Liver (tissue), 9 donors: Measurements from ENCODE around the gene PIK3R3. TPM values are rescaled to one million over a fixed set of nuclear protein-coding genes. Genes with fewer than 3 reads are reported as not detected.

Experiments
- DNase-seq: peaks from one replicate; pipeline ENCODE4 v3.0.0-alpha.2; 2017; ENCODE audit warnings: low spot score
- H3K27ac ChIP-seq, 2 donors: one replicate each; pipeline ENCODE4 v1.7.0; 2013; ENCODE audit warnings: inconsistent platforms in 2 of 2, low read length in 2 of 2, control low read depth in 1 of 2, low read depth in 1 of 2, mild to moderate bottlenecking in 1 of 2
- H3K27me3 ChIP-seq, 4 donors: one replicate each; pipeline versions ENCODE4 v1.6.1 to v1.7.0; 2013; ENCODE audit warnings: low read length in 3 of 4, inconsistent platforms in 1 of 4, mild to moderate bottlenecking in 1 of 4, moderate library complexity in 1 of 4; ENCODE audit not compliant: control insufficient read depth in 4 of 4, insufficient read depth in 4 of 4
- H3K36me3 ChIP-seq, 4 donors: one replicate each; pipeline versions ENCODE4 v1.6.1 to v1.7.0; 2013; ENCODE audit warnings: low read length in 3 of 4, mild to moderate bottlenecking in 3 of 4, low read depth in 1 of 4, moderate library complexity in 1 of 4; ENCODE audit not compliant: control insufficient read depth in 4 of 4, insufficient read depth in 3 of 4
- H3K4me1 ChIP-seq, 4 donors: one replicate each; pipeline versions ENCODE4 v1.6.1 to v1.7.0; 2013; ENCODE audit warnings: low read length in 3 of 4, mild to moderate bottlenecking in 3 of 4, moderate library complexity in 1 of 4; ENCODE audit not compliant: control insufficient read depth in 4 of 4, insufficient read depth in 4 of 4
- H3K4me3 ChIP-seq, 3 donors: one replicate each; pipeline versions ENCODE4 v1.6.1 to v1.7.0; 2013; ENCODE audit warnings: low read length in 3 of 3, control low read depth in 1 of 3, low read depth in 1 of 3, mild to moderate bottlenecking in 1 of 3
- H3K9ac ChIP-seq, 2 donors: one replicate each; pipeline ENCODE4 v1.7.0; 2013; ENCODE audit warnings: low read length in 2 of 2, mild to moderate bottlenecking in 2 of 2, moderate library complexity in 2 of 2, control low read depth in 1 of 2, low read depth in 1 of 2
- H3K9me3 ChIP-seq, 4 donors: one replicate each; pipeline versions ENCODE4 v1.6.1 to v1.7.0; 2013; ENCODE audit warnings: low read length in 3 of 4; ENCODE audit not compliant: control insufficient read depth in 4 of 4
- ATF3 ChIP-seq: IDR thresholded peaks from 2 replicates; pipeline ENCODE4 v1.6.1; 2016; ENCODE audit warnings: antibody characterized with exemption
- CTCF ChIP-seq: fragments of 150-350 bp; IDR thresholded peaks from 2 replicates; pipeline ENCODE4 v1.5.1; 2017; ENCODE audit warnings: improper control_type of control experiment, low read depth, low read length; ENCODE audit not compliant: missing input control
- EGR1 ChIP-seq, 2 donors: IDR thresholded peaks; 2 replicates each; pipeline ENCODE4 v1.6.1; 2016 to 2018; ENCODE audit warnings: antibody characterized with exemption in 2 of 2, low read depth in 2 of 2
- FOXA1 ChIP-seq: IDR thresholded peaks from 2 replicates; pipeline ENCODE4 v1.6.1; 2016; ENCODE audit warnings: antibody characterized with exemption
- FOXA2 ChIP-seq: IDR thresholded peaks from 2 replicates; pipeline ENCODE4 v1.6.1; 2016; ENCODE audit warnings: antibody characterized with exemption
- GABPA ChIP-seq, 2 donors: IDR thresholded peaks in 1 of 2; conservative IDR thresholded peaks in 1 of 2; 2 replicates each; pipeline ENCODE4 v1.6.1; 2016; ENCODE audit warnings: antibody characterized with exemption in 2 of 2, mild to moderate bottlenecking in 1 of 2, moderate library complexity in 1 of 2
- HNF4A ChIP-seq, 2 donors: conservative IDR thresholded peaks; 2 replicates each; pipeline ENCODE4 v1.6.1; 2016; ENCODE audit warnings: antibody characterized with exemption in 2 of 2, mild to moderate bottlenecking in 2 of 2
- HNF4G ChIP-seq: IDR thresholded peaks from 2 replicates; pipeline ENCODE4 v1.6.1; 2016; ENCODE audit warnings: antibody characterized with exemption
- JUND ChIP-seq, 2 donors: IDR thresholded peaks; 2 replicates each; pipeline ENCODE4 v1.6.1; 2016; ENCODE audit warnings: antibody characterized with exemption in 2 of 2
- MAX ChIP-seq: IDR thresholded peaks from 2 replicates; pipeline ENCODE4 v1.6.1; 2016; ENCODE audit warnings: antibody characterized with exemption
- NR2F2 ChIP-seq: IDR thresholded peaks from 2 replicates; pipeline ENCODE4 v1.6.1; 2016; ENCODE audit warnings: antibody characterized with exemption
- RAD21 ChIP-seq, 2 donors: IDR thresholded peaks; 2 replicates each; pipeline ENCODE4 v1.6.1; 2016; ENCODE audit warnings: antibody characterized with exemption in 2 of 2, mild to moderate bottlenecking in 2 of 2
- REST ChIP-seq: IDR thresholded peaks from 2 replicates; pipeline ENCODE4 v1.6.1; 2016; ENCODE audit warnings: antibody characterized with exemption, mild to moderate bottlenecking
- SP1 ChIP-seq: IDR thresholded peaks from 2 replicates; pipeline ENCODE4 v1.6.1; 2018; ENCODE audit warnings: antibody characterized with exemption, mild to moderate bottlenecking
- TAF1 ChIP-seq: conservative IDR thresholded peaks from 2 replicates; pipeline ENCODE4 v1.6.1; 2016; ENCODE audit warnings: antibody characterized with exemption, mild to moderate bottlenecking
- YY1 ChIP-seq: IDR thresholded peaks from 2 replicates; pipeline ENCODE4 v1.6.1; 2016; ENCODE audit warnings: antibody characterized with exemption, mild to moderate bottlenecking
- ZBTB33 ChIP-seq: IDR thresholded peaks from 2 replicates; pipeline ENCODE4 v1.6.1; 2016; ENCODE audit warnings: antibody characterized with exemption
- WGBS: extraction: QIAGEN DNeasy Blood & Tissue Kit; methylation state at CpG from one replicate; pipeline ENCODE4 v1.1.7; 2013; 5-methylcytosine and 5-hydroxymethylcytosine counted together
- polyA plus RNA-seq, 2 donors: library from polyadenylated mRNA; stranded (reverse) in 1 of 2; unstranded in 1 of 2; fragments of 200-250 nt in 1 of 2; fragments of >200 nt in 1 of 2; fragmentation: Nextera tagmentation in 1 of 2; extraction: Ambion mirVana in 1 of 2; gene quantifications; one replicate each; pipeline versions ENCODE4 v1.2.1 to v1.2.3, GENCODE V29; 2013 to 2015
- total RNA-seq, 2 donors: library from RNA; depleted of rRNA; stranded (reverse); fragments of >200 nt; gene quantifications; one replicate each; pipeline ENCODE4 v1.2.3, GENCODE V29; 2014
- donor health status: healthy.
- donor health status: healthy.
- donor health status: healthy.
- donor health status: healthy.
- donor health status: healthy.

Gene PIK3R3
- total and polyA plus RNA-seq, 4 donors, result 1.5 to 4.6 (median 2.7) TPM

GRCh38 chr1:46168477-46168876, 36.0 kb upstream of the PIK3R3 start:
- 82% methylated on average over 1 of the region's 1 CpG for WGBS
- H3K9ac ChIP-seq, result no peak overlapping the region
- no peak overlapping the region for H3K4me3 ChIP-seq
- no peak for TF ChIP-seq JUND (IDR thresholded peaks at IDR 0.05)
- TF ChIP-seq ZBTB33, result no peak
- no peak for TF ChIP-seq MAX
- TF ChIP-seq HNF4G, result no peak
- no peak for TF ChIP-seq RAD21 (IDR thresholded peaks at IDR 0.05)
- TF ChIP-seq NR2F2, result no peak
- TF ChIP-seq YY1, result no peak
- no peak for TF ChIP-seq ATF3
- no peak for TF ChIP-seq EGR1 (IDR thresholded peaks at IDR 0.05; ENCODE audit: low read depth in 2 of 2)
- no peak for TF ChIP-seq REST
- TF ChIP-seq SP1, result no peak
- no peak for TF ChIP-seq FOXA1
- no peak for TF ChIP-seq HNF4A (conservative IDR thresholded peaks at IDR 0.05)
- no peak for TF ChIP-seq GABPA (IDR thresholded peaks at IDR 0.05 in 1 of 2, conservative IDR thresholded peaks at IDR 0.05 in 1 of 2)
- no peak for DNase-seq
- H3K4me1 ChIP-seq, result peaks cover 0 to 3% (median under 1%) of the 10 kb centered on the region in 4 donors
- H3K9me3 ChIP-seq, result no peaks in the 10 kb centered on the region
- no peaks in the 10 kb centered on the region for H3K27me3 ChIP-seq
- no peaks in the 10 kb centered on the region for H3K36me3 ChIP-seq
- H3K27ac ChIP-seq, result no peak overlapping the region

GRCh38 chr1:46166521-46167462, 34.4 kb upstream of the PIK3R3 start:
- no peak for DNase-seq
- Histone ChIP-seq H3K36me3 (no peaks in the 10 kb centered on the region), H3K9ac (no peak overlapping the region), H3K4me3 (peak overlapping the region in 1 of 3 donors; percentile 38), H3K27me3 (no peaks in the 10 kb centered on the region), H3K9me3 (no peaks in the 10 kb centered on the region), H3K27ac (peak overlapping the region; percentile 5 to 25), H3K4me1 (peaks cover 0 to 3% (median under 1%) of the 10 kb centered on the region in 4 donors)
- WGBS, result 17% methylated on average over 47 of the region's 47 CpGs
- TF ChIP-seq RAD21 (IDR thresholded peaks at IDR 0.05) (peak in 1 of 2 donors; percentile 10), HNF4G (no peak), REST (no peak), NR2F2 (peak; percentile 56), TAF1 (no peak), CTCF (no peak), ATF3 (no peak), GABPA (IDR thresholded peaks at IDR 0.05 in 1 of 2, conservative IDR thresholded peaks at IDR 0.05 in 1 of 2) (no peak), FOXA2 (no peak)
